HG02970 (cell line): ENCODE results near the gene PLCB2.

Source experiments
- ATAC-seq: cut with Tn5 transposase; IDR thresholded peaks from one replicate; pipeline ENCODE4 v1.9.1; 2021; ENCODE audit warnings: mild to moderate bottlenecking, moderate library complexity, moderate number of reproducible peaks; ENCODE audit not compliant: unreplicated experiment, low FRiP score

Gene PLCB2

GRCh38 chr15:40273428-40273827 lies 34.3 kb downstream of the PLCB2 start:
- ATAC-seq, result no peak

GRCh38 chr15:40272485-40273056 lies 35.2 kb downstream of the PLCB2 start:
- no peak for ATAC-seq

GRCh38 chr15:40271685-40272484 lies 35.9 kb downstream of the PLCB2 start:
- ATAC-seq, result no peak

- no peak for ATAC-seq
These were observed 37.3 kb downstream of the PLCB2 start for GRCh38 chr15:40270246-40270995.

GRCh38 chr15:40269604-40270003 lies 38.1 kb downstream of the PLCB2 start:
- ATAC-seq, result no peak

GRCh38 chr15:40267670-40268069 lies 40.1 kb downstream of the PLCB2 start:
- ATAC-seq, result no peak

GRCh38 chr15:40266828-40267304 lies 40.9 kb downstream of the PLCB2 start:
- no peak for ATAC-seq

GRCh38 chr15:40265875-40266274 lies 41.9 kb downstream of the PLCB2 start:
- no peak for ATAC-seq

GRCh38 chr15:40265355-40265754 lies 42.4 kb downstream of the PLCB2 start:
- ATAC-seq, result no peak

- no peak for ATAC-seq
These were observed 43.2 kb downstream of the PLCB2 start for GRCh38 chr15:40264321-40265153.

- ATAC-seq, result no peak
These were observed 44.5 kb downstream of the PLCB2 start for GRCh38 chr15:40263024-40263754.

- no peak for ATAC-seq
These were observed 48.7 kb downstream of the PLCB2 start for GRCh38 chr15:40259021-40259420.

- no peak for ATAC-seq
These were observed 49.2 kb downstream of the PLCB2 start for GRCh38 chr15:40258544-40258943.

- no peak for ATAC-seq
These were observed 49.9 kb downstream of the PLCB2 start for GRCh38 chr15:40257656-40258450.

- no peak for ATAC-seq
These were observed 51.0 kb downstream of the PLCB2 start for GRCh38 chr15:40256638-40257235.

- no peak for ATAC-seq
These were observed 52.7 kb downstream of the PLCB2 start for GRCh38 chr15:40255033-40255432.

- no peak for ATAC-seq
These were observed 53.3 kb downstream of the PLCB2 start for GRCh38 chr15:40254452-40254851.

GRCh38 chr15:40253167-40253790 lies 54.5 kb downstream of the PLCB2 start:
- ATAC-seq, result no peak
